ENCODE results near the gene HRC.

DNA sequence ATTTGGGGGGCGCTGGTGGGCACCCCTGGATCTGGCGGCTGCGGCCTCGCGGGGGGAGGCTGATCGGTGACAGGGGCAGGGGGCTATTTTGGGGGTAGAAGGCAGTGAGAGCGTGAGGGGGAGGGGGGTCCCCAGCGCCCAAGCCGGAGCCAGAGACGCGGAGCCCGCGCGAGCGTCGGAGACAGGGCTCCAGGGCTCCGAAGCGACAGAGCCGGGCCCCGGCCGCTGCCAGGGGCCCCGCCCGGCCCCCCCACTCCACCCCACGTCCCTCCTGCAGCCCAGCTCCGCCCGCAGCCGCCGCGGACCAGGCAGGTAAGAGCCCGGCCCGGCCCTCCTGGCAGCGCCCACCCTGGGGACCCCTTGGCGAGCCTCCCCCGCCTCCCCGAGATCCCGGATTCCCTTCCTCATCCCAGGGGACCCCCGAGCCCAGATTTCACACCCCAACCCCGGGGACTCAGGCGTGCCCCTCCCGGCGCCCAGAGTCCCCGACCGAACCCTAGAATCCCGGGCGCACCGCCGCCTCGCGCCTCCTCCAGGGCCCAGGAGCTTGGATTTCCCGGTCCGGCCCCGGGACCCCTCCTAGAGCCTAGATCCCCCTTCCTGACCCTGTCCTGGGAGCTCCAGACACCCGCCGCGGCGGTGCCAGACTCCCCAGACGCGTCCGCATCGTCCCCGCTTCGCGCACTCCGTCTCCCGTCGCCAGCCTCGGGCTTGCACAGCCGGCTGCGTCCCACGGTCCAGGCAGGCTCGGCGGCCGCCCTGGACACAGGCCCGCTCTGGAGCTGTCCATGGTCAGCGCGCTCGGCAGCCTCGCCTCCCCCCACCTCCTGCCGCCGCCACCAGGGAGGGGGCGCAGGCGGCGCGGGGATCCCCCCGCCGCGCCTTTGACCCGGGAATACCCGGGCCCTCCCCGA lies 35.5 kb downstream of the HRC start, which contains the start of gene PPFIA3:
- no peak for TF ChIP-seq SUZ12 (IDR thresholded peaks at IDR 0.05; ENCODE audit: extremely low read depth, insufficient read depth, insufficient read length)
- no peak for TF ChIP-seq YY1 (IDR thresholded peaks at IDR 0.05; ENCODE audit: insufficient read depth, insufficient read length)
